ENCODE measurements around the gene EPS15. TPM values are rescaled to one million over a fixed set of nuclear protein-coding genes. Genes with fewer than 3 reads are reported as not detected.
"Not testable (repeated sequence)": the region's sequence is repeated elsewhere in the genome, so short reads cannot be mapped to it uniquely, and the experiment has no call there.

The EPS15 gene
- total and polyA plus RNA-seq, 2 experiments from 2014 or later, result 14.9 to 46.0 TPM

- no peak overlapping the region for H3K4me2 ChIP-seq
- 84% methylated on average over 2 of the region's 2 CpGs for WGBS (ENCODE audit: low lambda C conversion rate, missing lambda C conversion rate)
- H3K36me3 ChIP-seq (replicated peaks; ENCODE audit: insufficient read depth, low read depth), result no peaks in the 10 kb centered on the region
- H3K4me3 ChIP-seq, result no peak overlapping the region
- H3K27ac ChIP-seq, result no peak overlapping the region
- H3K9me2 ChIP-seq (replicated peaks; ENCODE audit: insufficient read depth), result no peaks in the 10 kb centered on the region
- H3K27me3 ChIP-seq, result no peaks in the 10 kb centered on the region
- no peaks in the 10 kb centered on the region for H3K9me3 ChIP-seq (ENCODE audit: low read depth)
- H3K79me2 ChIP-seq, result peaks cover 10% of the 10 kb centered on the region
- H2AFZ ChIP-seq, result no peak overlapping the region
- H3K4me1 ChIP-seq (ENCODE audit: insufficient read depth), result no peaks in the 10 kb centered on the region
- TF ChIP-seq EZH2phosphoT487 (IDR thresholded peaks at IDR 0.05; ENCODE audit: low read depth, severe bottlenecking, unreplicated experiment) (no peak), EZH2 (IDR thresholded peaks at IDR 0.05; ENCODE audit: borderline replicate concordance) (no peak)
- DNase-seq (ENCODE audit: low spot score), result no peak
- no peaks in the 10 kb centered on the region for H4K20me1 ChIP-seq (ENCODE audit: insufficient read depth, poor library complexity, severe bottlenecking)
Observed at GRCh38 chr1:51415963-51416362, 103.1 kb downstream of the EPS15 start.

- Histone ChIP-seq H3K4me3 (no peak overlapping the region), H3K4me2 (no peak overlapping the region), H3K79me2 (peaks cover 4% of the 10 kb centered on the region), H3K27me3 (no peaks in the 10 kb centered on the region), H2AFZ (no peak overlapping the region), H3K9me3 (ENCODE audit: low read depth) (no peaks in the 10 kb centered on the region), H3K27ac (no peak overlapping the region), H3K9me2 (replicated peaks; ENCODE audit: insufficient read depth) (no peaks in the 10 kb centered on the region), H3K4me1 (ENCODE audit: insufficient read depth) (no peaks in the 10 kb centered on the region), H4K20me1 (ENCODE audit: insufficient read depth, poor library complexity, severe bottlenecking) (no peaks in the 10 kb centered on the region), H3K36me3 (replicated peaks; ENCODE audit: insufficient read depth, low read depth) (no peaks in the 10 kb centered on the region)
- no peak for DNase-seq (ENCODE audit: low spot score)
- TF ChIP-seq CTCF (IDR thresholded peaks at IDR 0.05; ENCODE audit: poor library complexity) (no peak), EZH2 (IDR thresholded peaks at IDR 0.05; ENCODE audit: borderline replicate concordance) (no peak), EZH2phosphoT487 (IDR thresholded peaks at IDR 0.05; ENCODE audit: low read depth, severe bottlenecking, unreplicated experiment) (no peak)
Observed at GRCh38 chr1:51414811-51415210, 104.3 kb downstream of the EPS15 start.

DNA sequence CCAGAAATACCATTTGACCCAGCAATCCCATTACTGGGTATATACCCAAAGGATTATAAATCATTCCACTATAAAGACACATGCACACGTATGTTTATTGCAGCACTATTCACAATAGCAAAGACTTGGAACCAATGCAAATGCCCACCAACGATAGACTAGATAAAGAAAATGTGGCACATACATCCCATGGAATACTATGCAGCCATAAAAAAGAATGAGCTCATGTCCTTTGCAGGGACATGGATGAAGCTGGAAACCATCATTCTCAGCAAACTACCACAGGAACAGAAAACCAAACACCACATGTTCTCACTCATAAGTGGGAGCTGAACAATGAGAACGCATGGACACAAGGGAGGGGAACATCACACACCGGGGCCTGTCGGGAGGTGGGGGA is 107.2 kb downstream of the EPS15 start:
- not testable (repeated sequence) for H3K36me3 ChIP-seq (replicated peaks; ENCODE audit: insufficient read depth, low read depth); H4K20me1 ChIP-seq (ENCODE audit: insufficient read depth, poor library complexity, severe bottlenecking); DNase-seq (ENCODE audit: low spot score); H3K9me2 ChIP-seq (replicated peaks; ENCODE audit: insufficient read depth); H3K27ac ChIP-seq; H3K4me1 ChIP-seq (ENCODE audit: insufficient read depth); H3K79me2 ChIP-seq; H3K4me2 ChIP-seq; H3K27me3 ChIP-seq; H3K4me3 ChIP-seq; H2AFZ ChIP-seq; H3K9me3 ChIP-seq (ENCODE audit: low read depth)
- WGBS (ENCODE audit: low lambda C conversion rate, missing lambda C conversion rate), result 88% methylated on average over 5 of the region's 5 CpGs

- no peaks in the 10 kb centered on the region for H3K9me3 ChIP-seq (ENCODE audit: low read depth)
- no peaks in the 10 kb centered on the region for H3K79me2 ChIP-seq
- no peaks in the 10 kb centered on the region for H3K27me3 ChIP-seq
- H3K4me2 ChIP-seq, result no peak overlapping the region
- no peaks in the 10 kb centered on the region for H4K20me1 ChIP-seq (ENCODE audit: insufficient read depth, poor library complexity, severe bottlenecking)
- no peaks in the 10 kb centered on the region for H3K4me1 ChIP-seq (ENCODE audit: insufficient read depth)
- no peaks in the 10 kb centered on the region for H3K36me3 ChIP-seq (replicated peaks; ENCODE audit: insufficient read depth, low read depth)
- TF ChIP-seq EZH2 (IDR thresholded peaks at IDR 0.05; ENCODE audit: borderline replicate concordance) (no peak), EZH2phosphoT487 (IDR thresholded peaks at IDR 0.05; ENCODE audit: low read depth, severe bottlenecking, unreplicated experiment) (no peak), CTCF (IDR thresholded peaks at IDR 0.05; ENCODE audit: poor library complexity) (no peak)
- H3K4me3 ChIP-seq, result no peak overlapping the region
- H2AFZ ChIP-seq, result no peak overlapping the region
- H3K9me2 ChIP-seq (replicated peaks; ENCODE audit: insufficient read depth), result no peaks in the 10 kb centered on the region
- 72% methylated on average over 5 of the region's 5 CpGs for WGBS (ENCODE audit: low lambda C conversion rate, missing lambda C conversion rate)
- H3K27ac ChIP-seq, result no peak overlapping the region
- DNase-seq (ENCODE audit: low spot score), result no peak
Observed at GRCh38 chr1:51410568-51411460, 108.3 kb downstream of the EPS15 start.

DNA sequence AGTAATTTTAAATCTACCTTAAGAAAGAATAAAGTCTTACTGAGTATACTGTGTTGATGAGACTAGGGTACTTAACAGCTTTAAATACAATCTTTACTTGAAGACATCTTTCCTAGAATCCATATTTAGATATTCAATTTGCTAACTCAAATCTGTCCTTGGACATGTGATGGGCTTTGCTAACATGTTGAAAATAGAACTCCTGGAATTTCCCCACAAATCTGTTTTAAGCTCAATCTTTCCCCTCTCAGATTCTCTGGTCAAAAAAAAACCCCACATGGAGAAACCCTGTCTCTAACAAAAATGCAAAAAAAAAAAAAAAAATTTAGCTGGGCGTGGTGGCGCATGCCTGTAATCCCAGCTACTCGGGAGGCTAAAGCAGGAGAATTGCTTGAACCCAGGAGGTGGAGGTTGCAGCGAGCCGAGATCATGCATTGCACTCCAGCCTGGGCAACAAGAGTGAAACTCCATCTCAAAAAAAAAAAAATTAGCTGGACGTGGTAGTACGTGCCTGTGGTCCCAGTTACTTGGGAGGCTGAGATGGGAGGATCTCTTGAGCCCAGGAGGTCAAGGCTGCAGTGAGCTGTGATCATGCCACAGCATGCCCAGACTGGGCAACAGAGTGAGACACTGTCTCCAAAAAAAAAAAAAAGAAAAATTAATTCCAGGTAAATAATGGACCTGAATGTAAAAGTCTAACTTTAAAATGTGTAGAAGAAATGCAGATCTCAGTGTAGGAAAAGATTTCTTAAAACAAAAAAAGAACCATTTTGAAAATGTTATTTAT is 109.1 kb downstream of the EPS15 start:
- H3K4me2 ChIP-seq; H2AFZ ChIP-seq; H3K4me1 ChIP-seq (ENCODE audit: insufficient read depth); H3K27me3 ChIP-seq; H3K9me3 ChIP-seq (ENCODE audit: low read depth); H3K36me3 ChIP-seq (replicated peaks; ENCODE audit: insufficient read depth, low read depth); H3K27ac ChIP-seq; H3K79me2 ChIP-seq; DNase-seq (ENCODE audit: low spot score); H4K20me1 ChIP-seq (ENCODE audit: insufficient read depth, poor library complexity, severe bottlenecking); H3K4me3 ChIP-seq; H3K9me2 ChIP-seq (replicated peaks; ENCODE audit: insufficient read depth): not testable (repeated sequence)
- WGBS (ENCODE audit: low lambda C conversion rate, missing lambda C conversion rate), result 95% methylated on average over 7 of the region's 7 CpGs

Measured in hepatocyte (in vitro differentiated cells).